Smooth muscle cell (in vitro differentiated cells): ENCODE results near the gene MED20. TPM values are rescaled to one million over a fixed set of nuclear protein-coding genes. Genes with fewer than 3 reads are reported as not detected.

Experiments
- DNase-seq: peaks from one replicate; lab custom pipeline; 2025; ENCODE audit not compliant: unreplicated experiment; lab: John Stamatoyannopoulos, UW
- H2AFZ ChIP-seq: fragments of 200-600 bp; sonication (generic); 2 replicates; pipeline ENCODE4 v1.6.0; 2016; ENCODE audit warnings: antibody characterized with exemption, low read depth, mild to moderate bottlenecking
- H3F3A ChIP-seq: fragments of 200-600 bp; sonication (generic); 2 replicates; pipeline ENCODE4 v1.6.0; 2017; ENCODE audit warnings: antibody characterized with exemption, low read depth
- H3K27ac ChIP-seq: fragments of 200-600 bp; sonication (generic); 2 replicates; pipeline ENCODE4 v1.5.1; 2016; ENCODE audit warnings: low read depth, mild to moderate bottlenecking
- H3K27me3 ChIP-seq: fragments of 200-600 bp; sonication (generic); 2 replicates; pipeline ENCODE4 v1.6.1; 2016; ENCODE audit warnings: low read depth, mild to moderate bottlenecking
- H3K36me3 ChIP-seq: fragments of 200-600 bp; sonication (generic); 2 replicates; pipeline ENCODE4 v1.5.1; 2016; ENCODE audit warnings: low read depth
- H3K4me1 ChIP-seq: fragments of 200-600 bp; sonication (generic); 2 replicates; pipeline ENCODE4 v1.5.1; 2016; ENCODE audit warnings: low read depth
- H3K4me2 ChIP-seq: fragments of 200-600 bp; sonication (generic); 2 replicates; pipeline ENCODE4 v1.6.0; 2016; ENCODE audit warnings: mild to moderate bottlenecking
- H3K4me3 ChIP-seq: fragments of 200-600 bp; sonication (generic); 2 replicates; pipeline ENCODE4 v1.5.1; 2016; ENCODE audit warnings: mild to moderate bottlenecking
- H3K79me2 ChIP-seq: fragments of 200-600 bp; sonication (generic); 2 replicates; pipeline ENCODE4 v1.6.0; 2016; ENCODE audit warnings: low read depth, mild to moderate bottlenecking
- H3K9ac ChIP-seq: fragments of 200-600 bp; sonication (generic); 2 replicates; pipeline ENCODE4 v1.6.0; 2016; ENCODE audit warnings: low read depth
- H3K9me3 ChIP-seq: fragments of 200-600 bp; sonication (generic); replicated peaks from 2 replicates; pipeline ENCODE4 v1.5.1; 2016; ENCODE audit warnings: low read depth
- H4K20me1 ChIP-seq: fragments of 200-600 bp; sonication (generic); 2 replicates; pipeline ENCODE4 v1.6.0; 2016; ENCODE audit warnings: low read depth
- CTCF ChIP-seq: fragments of 200-600 bp; sonication (generic); IDR thresholded peaks from 2 replicates; pipeline ENCODE4 v1.5.1; 2017; ENCODE audit warnings: borderline replicate concordance, mild to moderate bottlenecking, antibody characterized with exemption; ENCODE audit not compliant: insufficient read depth, poor library complexity, severe bottlenecking
- WGBS: methylation state at CpG from one replicate; pipeline ENCODE4 v1.1.7; 2016; ENCODE audit warnings: low lambda C conversion rate; 5-methylcytosine and 5-hydroxymethylcytosine counted together
- polyA plus RNA-seq: library from polyadenylated mRNA; unstranded; fragments of >200 nt; fragmentation: Nextera tagmentation; extraction: Ambion mirVana; gene quantifications from 2 replicates; pipeline ENCODE4 v1.2.1, GENCODE V29; 2016
- small RNA-seq: library from RNA; depleted of rRNA; stranded (forward); fragments of <200 nt; gene quantifications from one replicate; pipeline ENCODE3, GENCODE V24; 2014
- total RNA-seq: library from RNA; depleted of rRNA; stranded (reverse); fragments of >200 nt; gene quantifications from 2 replicates; pipeline ENCODE4 v1.2.3, GENCODE V29; 2014

The MED20 gene
- total and polyA plus RNA-seq, 2 experiments from 2014 or later = 13.2 to 14.9 TPM

DNA sequence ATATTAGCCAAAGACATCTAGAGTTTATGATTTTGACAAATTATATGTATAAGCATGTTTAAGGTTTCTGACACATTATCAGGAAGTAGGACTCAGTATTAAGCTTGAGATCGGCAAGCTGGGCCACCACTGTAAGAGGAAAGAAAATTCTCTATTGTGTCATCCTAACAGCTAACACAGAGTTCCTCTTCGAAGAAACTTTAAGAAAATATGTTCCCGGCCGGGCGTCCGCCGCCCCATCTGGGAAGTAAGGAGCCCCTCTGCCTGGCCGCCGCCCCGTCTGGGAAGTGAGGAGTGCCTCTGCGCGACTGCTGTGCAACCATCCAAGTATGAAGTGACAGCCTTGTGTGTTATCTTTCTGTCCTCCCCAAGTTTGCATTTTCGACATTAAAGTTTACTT lies 48.8 kb downstream of the MED20 start:
- Histone ChIP-seq H3K4me3 (no peak overlapping the region), H3K36me3 (no peaks in the 10 kb centered on the region), H3K4me1 (peaks cover 5% of the 10 kb centered on the region), H3K4me2 (no peak overlapping the region), H4K20me1 (no peaks in the 10 kb centered on the region), H2AFZ (no peak overlapping the region), H3F3A (no peaks in the 10 kb centered on the region), H3K9ac (no peak overlapping the region), H3K27me3 (no peaks in the 10 kb centered on the region), H3K79me2 (no peaks in the 10 kb centered on the region), H3K27ac (no peak overlapping the region), H3K9me3 (no peaks in the 10 kb centered on the region)
- DNase-seq = no peak
- 96% methylated on average over 13 of the region's 13 CpGs for WGBS
- TF ChIP-seq CTCF = no peak

DNA sequence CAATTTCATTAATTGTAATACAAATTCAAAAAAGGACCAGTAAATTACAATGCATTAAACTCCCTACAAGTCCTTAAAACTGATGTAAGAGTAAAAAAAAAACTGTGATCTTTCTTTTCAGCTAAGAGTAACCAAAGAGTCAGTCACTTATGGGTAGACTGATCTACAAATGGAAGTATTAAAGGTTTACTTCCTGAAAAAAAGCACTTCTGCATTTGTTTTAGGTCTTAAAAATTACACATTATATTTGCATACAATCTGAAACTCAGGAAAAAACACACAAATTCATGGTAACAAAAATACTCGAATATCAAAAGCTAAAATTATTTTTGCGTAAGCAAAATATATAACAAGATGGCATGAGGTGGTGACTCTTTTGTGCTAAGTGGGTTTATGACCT lies 49.2 kb downstream of the MED20 start:
- Histone ChIP-seq H3K4me1 (peaks cover 5% of the 10 kb centered on the region), H3K9me3 (no peaks in the 10 kb centered on the region), H2AFZ (no peak overlapping the region), H3K4me3 (no peak overlapping the region), H3K27ac (no peak overlapping the region), H3K4me2 (no peak overlapping the region), H3K36me3 (no peaks in the 10 kb centered on the region), H3K79me2 (no peaks in the 10 kb centered on the region), H3K9ac (no peak overlapping the region), H4K20me1 (no peaks in the 10 kb centered on the region), H3F3A (no peaks in the 10 kb centered on the region), H3K27me3 (no peaks in the 10 kb centered on the region)
- WGBS = 98% methylated on average over 2 of the region's 2 CpGs
- no peak for TF ChIP-seq CTCF
- no peak for DNase-seq

DNA sequence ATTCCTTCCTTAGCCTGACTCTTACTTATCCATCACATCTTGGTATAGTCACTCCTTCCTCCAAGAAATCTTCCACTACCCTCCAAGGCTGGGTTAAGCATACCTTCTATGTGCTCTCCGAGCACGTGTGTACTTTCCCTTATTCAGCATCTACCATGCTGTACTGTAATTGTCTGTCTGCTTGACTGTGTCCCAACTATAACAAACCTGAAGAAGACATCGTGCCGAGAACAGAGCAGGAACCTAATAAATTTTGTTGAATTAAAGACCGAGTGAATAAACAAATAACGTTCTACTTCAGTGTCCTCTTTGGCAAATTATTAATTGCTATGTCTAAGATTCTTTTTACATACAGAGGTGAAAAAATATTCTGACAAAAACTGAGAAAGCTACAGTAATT lies 61.6 kb downstream of the MED20 start:
- H3K4me2 ChIP-seq = no peak overlapping the region
- no peaks in the 10 kb centered on the region for H3K4me1 ChIP-seq
- no peaks in the 10 kb centered on the region for H3K27me3 ChIP-seq
- no peak overlapping the region for H2AFZ ChIP-seq
- H3F3A ChIP-seq = no peaks in the 10 kb centered on the region
- H3K27ac ChIP-seq = no peak overlapping the region
- no peak overlapping the region for H3K4me3 ChIP-seq
- H3K36me3 ChIP-seq = no peaks in the 10 kb centered on the region
- H4K20me1 ChIP-seq = no peaks in the 10 kb centered on the region
- DNase-seq = no peak
- 94% methylated on average over 6 of the region's 6 CpGs for WGBS
- no peak overlapping the region for H3K9ac ChIP-seq
- H3K9me3 ChIP-seq = no peaks in the 10 kb centered on the region
- H3K79me2 ChIP-seq = no peaks in the 10 kb centered on the region
- TF ChIP-seq CTCF = no peak

DNA sequence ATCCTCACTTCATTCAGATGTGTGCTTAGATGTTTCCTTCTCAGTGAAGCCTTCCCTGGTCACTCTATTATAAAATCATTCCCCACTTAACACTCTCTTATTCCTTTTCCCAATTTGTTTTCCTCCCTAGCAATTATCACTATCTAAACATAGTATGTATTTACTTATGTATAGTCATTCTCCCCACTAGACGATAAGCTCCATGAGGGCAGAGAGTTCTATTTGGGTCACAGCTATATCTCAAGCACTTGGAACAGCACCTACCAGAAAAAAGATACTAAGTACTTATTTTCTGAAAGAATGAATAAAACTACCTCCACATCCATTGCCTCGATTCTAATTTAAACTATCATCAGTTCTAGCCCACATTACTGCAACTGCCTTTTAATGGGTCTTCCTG lies 62.2 kb downstream of the MED20 start:
- no peaks in the 10 kb centered on the region for H3F3A ChIP-seq
- H3K4me2 ChIP-seq = no peak overlapping the region
- DNase-seq = no peak
- H3K27ac ChIP-seq = no peak overlapping the region
- no peak overlapping the region for H2AFZ ChIP-seq
- no peaks in the 10 kb centered on the region for H3K79me2 ChIP-seq
- H3K9ac ChIP-seq = no peak overlapping the region
- H3K4me3 ChIP-seq = no peak overlapping the region
- 91% methylated on average over 2 of the region's 2 CpGs for WGBS
- H3K9me3 ChIP-seq = no peaks in the 10 kb centered on the region
- no peaks in the 10 kb centered on the region for H3K27me3 ChIP-seq
- no peaks in the 10 kb centered on the region for H3K4me1 ChIP-seq
- H3K36me3 ChIP-seq = no peaks in the 10 kb centered on the region
- no peak for TF ChIP-seq CTCF
- no peaks in the 10 kb centered on the region for H4K20me1 ChIP-seq

Small RNA genes within 50 kb of the gene (small RNA-seq; reads per million reads assigned to genes)
- not detected for gene RF00019

Other genes with a start within 250 kb of the MED20 start
- 3.3 and 15.7 TPM in 2 replicates for gene TFEB, start 185.5 kb downstream of the MED20 start, total RNA-seq
- 15.3 and 18.2 TPM in 2 replicates for gene TFEB, start 185.5 kb downstream of the MED20 start, polyA plus RNA-seq
- gene PGC, start 173.7 kb downstream of the MED20 start, total RNA-seq = not detected in 2 replicates
- gene PGC, start 173.7 kb downstream of the MED20 start, polyA plus RNA-seq = not detected in 2 replicates
- gene FRS3, start 141.2 kb downstream of the MED20 start, total RNA-seq = 3.1 and 5.6 TPM in 2 replicates
- gene FRS3, start 141.2 kb downstream of the MED20 start, polyA plus RNA-seq = 4.8 and 6.4 TPM in 2 replicates
- gene PRICKLE4, start 140.4 kb downstream of the MED20 start, total RNA-seq = 2.0 TPM in 1 of 2 replicates, not detected in the other
- gene PRICKLE4, start 140.4 kb downstream of the MED20 start, polyA plus RNA-seq = 1.1 TPM in 1 of 2 replicates, not detected in the other
- 194 and 253 TPM in 2 replicates for gene TOMM6, start 133.4 kb downstream of the MED20 start, total RNA-seq
- 233 and 235 TPM in 2 replicates for gene TOMM6, start 133.4 kb downstream of the MED20 start, polyA plus RNA-seq
- 2.3 and 5.2 TPM in 2 replicates for gene USP49, start 25.8 kb downstream of the MED20 start, total RNA-seq
- gene USP49, start 25.8 kb downstream of the MED20 start, polyA plus RNA-seq = 1.9 and 3.0 TPM in 2 replicates
- 10.8 and 11.4 TPM in 2 replicates for gene BYSL, start 360 bp upstream of the MED20 start, total RNA-seq
- 23.8 and 26.2 TPM in 2 replicates for gene BYSL, start 360 bp upstream of the MED20 start, polyA plus RNA-seq
- 31.5 and 48.0 TPM in 2 replicates for gene CCND3, start 20.7 kb upstream of the MED20 start, total RNA-seq
- gene CCND3, start 20.7 kb upstream of the MED20 start, polyA plus RNA-seq = 84.2 and 107 TPM in 2 replicates
- gene TAF8, start 129.4 kb upstream of the MED20 start, total RNA-seq = 9.8 and 11.3 TPM in 2 replicates
- 8.1 and 9.3 TPM in 2 replicates for gene TAF8, start 129.4 kb upstream of the MED20 start, polyA plus RNA-seq
- gene C6orf132, start 221.5 kb upstream of the MED20 start, total RNA-seq = 4.5 and 4.9 TPM in 2 replicates
- gene C6orf132, start 221.5 kb upstream of the MED20 start, polyA plus RNA-seq = 1.4 and 7.0 TPM in 2 replicates